Duodenal mucosa (tissue), 2 donors: Measurements from ENCODE around the gene STIM2.

Experiments
- H3K27ac ChIP-seq: one replicate; pipeline ENCODE4 v1.7.0; 2013; ENCODE audit warnings: low read depth, low read length
- H3K27me3 ChIP-seq, 2 donors: one replicate each; pipeline ENCODE4 v1.7.0; 2013; ENCODE audit warnings: low read length in 2 of 2, control low read depth in 1 of 2; ENCODE audit not compliant: insufficient read depth in 2 of 2, control insufficient read depth in 1 of 2
- H3K36me3 ChIP-seq, 2 donors: one replicate each; pipeline ENCODE4 v1.7.0; 2013; ENCODE audit warnings: low read length in 2 of 2, control low read depth in 1 of 2; ENCODE audit not compliant: insufficient read depth in 2 of 2, control insufficient read depth in 1 of 2
- H3K4me1 ChIP-seq, 2 donors: one replicate each; pipeline ENCODE4 v1.7.0; 2013; ENCODE audit warnings: low read length in 2 of 2, control low read depth in 1 of 2; ENCODE audit not compliant: insufficient read depth in 2 of 2, control insufficient read depth in 1 of 2
- H3K4me3 ChIP-seq, 2 donors: one replicate each; pipeline ENCODE4 v1.7.0; 2013; ENCODE audit warnings: low read length in 2 of 2, low read depth in 1 of 2
- H3K9ac ChIP-seq, 2 donors: one replicate each; pipeline ENCODE4 v1.7.0; 2013; ENCODE audit warnings: low read length in 2 of 2, low read depth in 1 of 2
- H3K9me3 ChIP-seq, 2 donors: one replicate each; pipeline ENCODE4 v1.7.0; 2013; ENCODE audit warnings: low read length in 2 of 2, control low read depth in 1 of 2; ENCODE audit not compliant: control insufficient read depth in 1 of 2

The STIM2 gene

DNA sequence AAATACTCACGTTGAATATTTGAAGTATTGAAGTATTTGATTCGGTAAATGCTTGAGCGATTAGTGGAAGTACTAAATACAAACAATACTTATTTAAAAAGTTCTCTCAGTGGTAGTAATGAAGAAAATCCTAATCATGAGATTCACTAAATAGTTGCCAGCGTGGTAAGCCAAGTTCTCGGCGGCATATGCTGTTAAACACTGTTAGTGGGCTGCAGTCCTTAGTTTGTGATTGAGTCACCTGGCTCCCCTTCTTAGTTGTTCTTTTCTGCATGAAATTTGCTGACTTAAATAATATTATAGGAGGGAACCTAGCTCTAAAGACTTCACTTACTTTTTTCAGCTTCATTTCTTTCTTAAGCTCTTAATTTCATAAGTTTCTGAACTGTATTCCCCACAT, 51.4 kb downstream of the STIM2 start:
- Histone ChIP-seq H3K9me3 (no peaks in the 10 kb centered on the region), H3K36me3 (no peaks in the 10 kb centered on the region), H3K27ac (no peak overlapping the region), H3K4me3 (no peak overlapping the region), H3K27me3 (no peaks in the 10 kb centered on the region), H3K9ac (no peak overlapping the region), H3K4me1 (peaks cover 8 to 16% of the 10 kb centered on the region in 2 donors)

DNA sequence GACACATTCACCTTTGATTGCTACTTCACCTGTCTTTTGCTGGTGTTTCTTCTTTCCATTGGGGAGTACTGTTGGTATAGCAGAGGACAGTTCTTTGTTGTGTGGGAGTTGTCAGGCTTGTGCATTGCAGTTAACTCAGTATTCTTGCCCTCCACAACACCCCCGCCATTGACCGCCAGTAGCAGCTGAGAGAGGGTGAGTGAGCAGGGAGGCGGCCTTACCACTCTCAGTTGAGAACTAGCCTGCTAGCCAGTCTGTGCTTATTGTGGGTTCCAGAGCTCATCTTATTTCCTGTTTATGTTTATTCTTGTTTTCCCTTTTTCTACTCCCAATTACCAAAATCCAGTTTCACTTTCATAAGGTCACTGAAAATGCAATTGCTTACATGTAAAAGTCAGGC, 52.2 kb downstream of the STIM2 start:
- Histone ChIP-seq H3K4me1 (peaks cover 8 to 16% of the 10 kb centered on the region in 2 donors), H3K9ac (no peak overlapping the region), H3K27me3 (no peaks in the 10 kb centered on the region), H3K9me3 (no peaks in the 10 kb centered on the region), H3K36me3 (no peaks in the 10 kb centered on the region), H3K27ac (no peak overlapping the region), H3K4me3 (no peak overlapping the region)

DNA sequence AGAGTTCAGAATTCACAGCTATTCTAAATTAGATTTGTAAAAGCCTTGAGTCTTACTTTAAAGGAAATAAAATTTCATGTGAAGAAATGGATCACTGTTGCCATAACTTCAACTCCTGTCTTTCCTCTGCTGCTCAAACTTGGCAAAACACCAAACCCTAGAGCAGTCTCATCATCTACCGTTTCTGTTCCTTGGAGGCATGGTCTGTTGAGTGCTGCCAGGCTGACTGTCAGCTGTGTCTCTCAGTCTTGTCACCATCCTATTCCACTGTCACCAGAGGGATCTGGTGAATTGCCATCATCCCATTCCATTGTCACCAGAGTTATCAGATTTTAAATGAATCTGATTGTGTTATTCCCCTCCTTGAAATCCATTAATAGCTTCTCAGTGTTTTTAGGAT, 55.6 kb downstream of the STIM2 start:
- H3K4me3 ChIP-seq: no peak overlapping the region
- H3K9me3 ChIP-seq: no peaks in the 10 kb centered on the region
- H3K9ac ChIP-seq: no peak overlapping the region
- H3K27ac ChIP-seq: no peak overlapping the region
- peaks cover 11 to 14% of the 10 kb centered on the region in 2 donors for H3K36me3 ChIP-seq
- H3K27me3 ChIP-seq: no peaks in the 10 kb centered on the region
- H3K4me1 ChIP-seq: peaks cover 8% of the 10 kb centered on the region in 2 donors

DNA sequence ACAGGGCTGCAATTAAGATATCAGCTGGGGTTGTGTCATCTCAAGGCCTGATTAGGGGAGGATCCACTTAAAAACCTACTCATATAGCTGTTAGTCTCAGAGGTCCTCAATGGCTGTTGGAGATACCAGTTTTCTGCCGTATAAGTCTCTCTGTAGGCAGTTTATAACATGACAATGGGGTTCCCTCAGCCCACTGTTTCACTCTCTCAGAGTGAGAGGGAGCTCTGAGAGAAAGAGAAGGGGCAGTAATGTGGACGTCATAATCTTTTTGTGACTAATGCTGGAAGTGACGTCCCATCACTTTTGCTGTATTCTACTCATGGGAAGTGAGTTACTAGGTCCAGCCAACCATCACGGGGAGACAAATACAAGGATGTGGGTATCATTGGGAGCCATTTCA, 70.3 kb downstream of the STIM2 start:
- H3K4me1 ChIP-seq: peaks cover 0 to 2% of the 10 kb centered on the region in 2 donors
- no peak overlapping the region for H3K4me3 ChIP-seq
- H3K9ac ChIP-seq: no peak overlapping the region
- H3K36me3 ChIP-seq: no peaks in the 10 kb centered on the region
- no peaks in the 10 kb centered on the region for H3K9me3 ChIP-seq
- H3K27ac ChIP-seq: no peak overlapping the region
- no peaks in the 10 kb centered on the region for H3K27me3 ChIP-seq

DNA sequence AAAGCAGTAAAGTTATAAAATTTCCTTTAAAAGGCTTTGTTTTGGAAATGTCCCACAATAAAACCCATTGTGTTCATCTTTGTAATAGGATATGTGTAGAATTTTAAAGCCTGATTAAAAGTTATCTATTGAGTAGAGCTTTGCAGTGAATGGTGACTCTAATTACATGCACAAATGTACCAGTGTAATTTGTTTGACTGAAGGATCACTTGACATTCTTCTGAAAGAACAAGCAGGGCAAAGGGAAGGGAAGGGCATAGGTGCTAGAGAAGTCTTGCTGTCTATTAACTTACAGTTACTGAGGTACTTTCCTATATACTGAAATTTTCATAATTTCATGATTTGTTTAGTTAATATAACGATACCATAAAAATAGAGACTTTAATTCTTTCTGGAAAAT, 70.8 kb downstream of the STIM2 start:
- no peaks in the 10 kb centered on the region for H3K9me3 ChIP-seq
- H3K27ac ChIP-seq: no peak overlapping the region
- H3K9ac ChIP-seq: no peak overlapping the region
- H3K27me3 ChIP-seq: no peaks in the 10 kb centered on the region
- no peak overlapping the region for H3K4me3 ChIP-seq
- peaks cover 1 to 7% of the 10 kb centered on the region in 2 donors for H3K4me1 ChIP-seq
- no peaks in the 10 kb centered on the region for H3K36me3 ChIP-seq

DNA sequence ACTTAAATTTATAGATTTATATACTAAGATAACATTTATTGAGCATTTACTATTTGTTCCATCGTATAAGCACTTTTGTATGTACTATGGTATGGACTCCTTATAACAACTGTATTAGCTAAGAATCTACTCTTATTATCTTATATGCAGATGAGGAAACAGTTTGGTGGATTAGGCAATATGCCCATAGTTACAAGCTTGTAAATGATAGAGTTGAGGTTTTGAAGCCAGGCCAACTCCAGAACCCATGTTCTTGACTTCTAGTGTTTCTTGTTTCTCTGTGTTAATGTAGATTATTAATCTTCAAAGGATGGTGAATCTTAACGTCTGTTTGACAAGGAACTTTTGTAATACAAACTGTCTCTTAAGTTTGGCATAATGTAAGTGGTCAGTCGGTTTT, 71.3 kb downstream of the STIM2 start:
- Histone ChIP-seq H3K4me1 (peaks cover 7 to 11% of the 10 kb centered on the region in 2 donors), H3K27me3 (no peaks in the 10 kb centered on the region), H3K9ac (no peak overlapping the region), H3K4me3 (no peak overlapping the region), H3K9me3 (no peaks in the 10 kb centered on the region), H3K27ac (no peak overlapping the region), H3K36me3 (no peaks in the 10 kb centered on the region)

DNA sequence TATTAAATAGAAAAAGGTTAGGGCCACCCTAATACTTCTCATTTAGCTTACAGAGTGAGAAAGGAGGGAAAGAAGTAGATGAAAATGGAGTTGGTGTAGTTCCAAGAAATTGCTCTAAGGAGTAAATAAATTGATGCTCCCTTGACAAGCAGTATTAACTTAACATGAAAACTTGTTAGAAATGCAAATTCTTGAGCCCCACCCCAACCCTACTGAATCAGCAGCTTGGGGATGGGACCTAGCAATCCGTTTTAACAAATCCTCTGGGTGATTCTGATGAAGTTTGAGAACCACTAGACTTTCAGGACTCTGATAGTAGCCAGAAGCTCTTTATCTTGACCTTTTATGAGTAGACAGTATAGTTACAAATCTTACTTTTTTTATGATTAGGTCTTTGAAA, 74.8 kb downstream of the STIM2 start:
- peaks cover 7 to 25% of the 10 kb centered on the region in 2 donors for H3K4me1 ChIP-seq
- H3K27ac ChIP-seq: no peak overlapping the region
- no peaks in the 10 kb centered on the region for H3K27me3 ChIP-seq
- H3K4me3 ChIP-seq: no peak overlapping the region
- H3K36me3 ChIP-seq: no peaks in the 10 kb centered on the region
- H3K9me3 ChIP-seq: no peaks in the 10 kb centered on the region
- H3K9ac ChIP-seq: no peak overlapping the region

DNA sequence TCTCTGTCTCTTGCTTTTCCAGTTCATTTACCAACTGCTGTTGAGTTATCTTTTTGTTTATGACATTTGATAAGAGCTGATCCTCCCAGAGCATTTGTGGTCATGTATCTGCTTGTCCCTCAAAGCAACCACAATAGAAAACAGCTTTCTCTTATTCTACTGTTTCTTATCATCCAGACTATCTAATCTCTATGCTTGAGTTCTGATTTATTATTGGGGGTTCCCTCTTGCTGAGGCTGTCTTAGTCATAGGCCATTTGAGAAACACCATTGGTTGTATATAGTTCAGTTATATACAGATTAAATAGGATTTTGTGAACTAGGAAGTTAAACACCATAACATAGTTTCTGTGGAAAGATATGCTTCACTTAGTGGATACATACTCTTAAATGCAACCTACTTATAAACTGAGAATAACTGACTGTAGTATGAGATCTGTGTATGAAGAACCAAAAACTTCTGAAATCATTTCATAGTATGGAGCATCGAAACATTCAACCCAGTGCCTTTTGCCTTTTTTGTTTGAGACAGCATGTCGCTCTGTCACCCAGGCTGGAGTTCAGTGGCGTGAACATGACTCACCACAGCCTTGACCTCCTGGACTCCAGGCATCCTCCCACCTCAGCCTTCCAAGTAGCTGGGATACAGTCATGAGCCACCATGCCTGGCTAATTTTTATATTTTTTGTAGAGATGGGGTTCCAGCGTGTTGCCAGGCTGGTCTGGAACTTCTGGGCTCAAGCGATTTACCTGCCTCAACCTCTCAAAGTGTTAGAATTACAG, 75.8 kb downstream of the STIM2 start:
- no peak overlapping the region for H3K4me3 ChIP-seq
- no peaks in the 10 kb centered on the region for H3K36me3 ChIP-seq
- H3K9me3 ChIP-seq: no peaks in the 10 kb centered on the region
- peaks cover 7 to 25% of the 10 kb centered on the region in 2 donors for H3K4me1 ChIP-seq
- no peak overlapping the region for H3K27ac ChIP-seq
- no peak overlapping the region for H3K9ac ChIP-seq
- no peaks in the 10 kb centered on the region for H3K27me3 ChIP-seq

DNA sequence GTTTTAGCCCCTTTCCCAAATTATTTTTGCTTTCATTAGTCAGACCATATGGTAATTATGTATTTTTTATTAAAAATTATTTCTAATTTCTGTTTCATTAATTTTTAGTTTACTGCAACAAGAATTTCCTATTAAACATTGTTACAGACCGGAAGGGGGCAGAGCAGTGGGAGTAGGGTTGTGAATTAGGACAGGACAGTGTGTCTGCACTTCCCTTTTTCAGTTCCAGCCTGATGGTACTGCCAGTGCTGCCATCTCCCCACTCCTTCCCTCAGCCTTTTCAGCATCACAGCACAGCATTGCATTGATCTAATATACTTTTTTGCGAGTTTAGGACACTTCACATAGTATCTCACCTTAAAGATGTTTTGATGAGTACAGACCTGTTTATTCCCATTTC, 76.5 kb downstream of the STIM2 start:
- Histone ChIP-seq H3K9ac (no peak overlapping the region), H3K27ac (no peak overlapping the region), H3K36me3 (no peaks in the 10 kb centered on the region), H3K9me3 (no peaks in the 10 kb centered on the region), H3K4me1 (peaks cover 7 to 25% of the 10 kb centered on the region in 2 donors), H3K4me3 (no peak overlapping the region), H3K27me3 (no peaks in the 10 kb centered on the region)

DNA sequence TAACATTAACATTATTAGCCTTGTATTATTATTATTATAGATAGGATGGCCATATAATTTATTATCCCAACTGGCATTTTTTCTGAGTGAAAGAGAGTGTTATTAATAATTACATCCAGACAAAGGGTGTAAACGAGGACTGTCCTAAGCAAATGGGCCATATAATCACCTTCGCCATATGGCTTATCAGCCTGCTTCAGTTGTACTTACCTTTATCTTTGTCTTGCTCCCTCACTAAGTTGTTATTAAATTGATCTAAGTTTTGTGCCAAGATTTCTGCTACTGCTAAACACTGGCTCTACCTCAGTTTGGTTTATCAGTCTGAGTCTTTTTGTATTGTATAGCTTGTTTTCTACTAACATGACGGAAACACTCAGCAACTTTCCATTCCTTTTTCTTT, 76.9 kb downstream of the STIM2 start:
- H3K4me1 ChIP-seq: peaks cover 7 to 25% of the 10 kb centered on the region in 2 donors
- H3K27me3 ChIP-seq: no peaks in the 10 kb centered on the region
- H3K36me3 ChIP-seq: no peaks in the 10 kb centered on the region
- no peak overlapping the region for H3K27ac ChIP-seq
- H3K9me3 ChIP-seq: no peaks in the 10 kb centered on the region
- H3K9ac ChIP-seq: no peak overlapping the region
- H3K4me3 ChIP-seq: no peak overlapping the region
